ENCODE data around the gene OTX1. TPM values are rescaled to one million over a fixed set of nuclear protein-coding genes. Genes with fewer than 3 reads are reported as not detected.

Gene OTX1
- polyA plus RNA-seq, 1 of the 3 experiments (the other 2 are of a cell fraction), result 0.20 TPM

DNA sequence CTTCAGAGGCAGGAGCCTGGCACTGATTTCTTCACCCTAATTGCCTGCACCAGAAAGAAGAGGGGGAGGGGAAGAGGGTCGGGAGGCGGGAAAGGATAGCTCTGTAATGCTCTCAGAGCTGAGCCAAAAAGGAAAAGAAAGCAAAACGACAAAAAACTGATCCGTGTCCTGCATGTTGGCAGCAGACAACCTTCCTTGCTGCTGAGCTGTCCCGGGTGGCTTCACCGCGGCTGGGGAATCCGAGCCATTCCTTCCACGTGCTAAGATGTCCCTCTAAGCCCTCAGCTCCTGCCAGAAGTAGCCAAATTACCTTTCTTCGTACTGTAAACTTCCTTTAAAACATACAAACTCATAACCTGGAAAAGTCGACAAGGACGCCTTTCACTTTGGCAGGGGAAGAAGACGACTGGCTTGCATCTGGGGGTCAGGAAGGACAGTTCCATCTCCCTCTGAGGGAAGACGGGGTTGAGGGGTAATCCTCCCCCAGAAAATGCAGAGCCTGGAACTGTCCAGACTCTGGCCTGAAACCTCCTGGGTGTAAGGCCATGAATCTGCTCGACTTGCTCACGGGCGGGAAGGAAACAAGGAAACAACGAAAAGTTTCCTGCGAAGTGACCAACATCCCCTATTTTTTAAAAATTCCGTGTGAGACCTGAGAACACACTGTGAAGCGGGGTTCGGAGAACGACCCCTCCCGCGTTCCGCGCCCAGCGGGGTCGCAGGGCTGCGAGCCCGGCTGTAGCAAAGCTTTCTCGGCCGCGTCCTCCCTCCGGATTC, 7.7 kb downstream of the OTX1 start:
- Histone ChIP-seq H3K36me3 (replicated peaks in 1 of 2; ENCODE audit: control insufficient read depth in 1 of 2, insufficient read depth in 2 of 2, low read length in 1 of 2) (no peaks in the 10 kb centered on the region), H3K27me3 (ENCODE audit: insufficient read depth) (peaks cover 46% of the 10 kb centered on the region), H3K9ac (no peak overlapping the region), H3K27ac (ENCODE audit: low read depth in 2 of 2, low read length in 1 of 2) (no peak overlapping the region), H3K4me1 (ENCODE audit: control insufficient read depth in 1 of 2, insufficient read depth in 2 of 2, low read depth in 1 of 2, low read length in 1 of 2) (peaks cover 0 to 22% of the 10 kb centered on the region in 2 experiments; a peak in 1 of 4 replicates), H2AFZ (ENCODE audit: low read depth) (no peak overlapping the region; the same call in 1 of the 2 replicates), H3K9me3 (no peaks in the 10 kb centered on the region), H3K4me3 (ENCODE audit: low read depth in 2 of 2, low read length in 1 of 2) (peak overlapping the region in 1 of 2 experiments; percentile 14; a peak in 1 of 4 replicates), H3K79me2 (ENCODE audit: insufficient read depth) (no peaks in the 10 kb centered on the region), H3K4me2 (peak overlapping the region; percentile 45), H3K9me2 (no peaks in the 10 kb centered on the region), H4K20me1 (ENCODE audit: insufficient read depth) (no peaks in the 10 kb centered on the region; the same call in 1 of the 2 replicates), H3F3A (replicated peaks; ENCODE audit: insufficient read depth) (no peaks in the 10 kb centered on the region)
- peak; percentile 47 for DNase-seq
- CTCF ChIA-PET, result interaction anchor here (0.9 to 2.9 kb wide), 4 partner anchors 8 to 601 kb away, joined by 3 to 7 read pairs (median 4); partner anchors contain the start of gene OTX1
- POLR2A ChIA-PET, result no interaction called here
- 27% methylated on average over 25 of the region's 35 CpGs for whole genome bisulfite sequencing (ENCODE audit: low lambda C conversion rate)
- TF ChIP-seq NFIC (IDR thresholded peaks at IDR 0.05; ENCODE audit: borderline replicate concordance) (no peak), TCF12 (IDR thresholded peaks at IDR 0.05) (peak; percentile 4; the same call in 1 of the 2 replicates)
- TF ChIP-seq, protein P1, sequence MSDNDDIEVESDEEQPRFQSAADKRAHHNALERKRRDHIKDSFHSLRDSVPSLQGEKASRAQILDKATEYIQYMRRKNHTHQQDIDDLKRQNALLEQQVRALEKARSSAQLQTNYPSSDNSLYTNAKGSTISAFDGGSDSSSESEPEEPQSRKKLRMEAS (IDR thresholded peaks at IDR 0.05; ENCODE audit: low read depth), result peak; percentile 28; the same call in 1 of the 2 replicates

DNA sequence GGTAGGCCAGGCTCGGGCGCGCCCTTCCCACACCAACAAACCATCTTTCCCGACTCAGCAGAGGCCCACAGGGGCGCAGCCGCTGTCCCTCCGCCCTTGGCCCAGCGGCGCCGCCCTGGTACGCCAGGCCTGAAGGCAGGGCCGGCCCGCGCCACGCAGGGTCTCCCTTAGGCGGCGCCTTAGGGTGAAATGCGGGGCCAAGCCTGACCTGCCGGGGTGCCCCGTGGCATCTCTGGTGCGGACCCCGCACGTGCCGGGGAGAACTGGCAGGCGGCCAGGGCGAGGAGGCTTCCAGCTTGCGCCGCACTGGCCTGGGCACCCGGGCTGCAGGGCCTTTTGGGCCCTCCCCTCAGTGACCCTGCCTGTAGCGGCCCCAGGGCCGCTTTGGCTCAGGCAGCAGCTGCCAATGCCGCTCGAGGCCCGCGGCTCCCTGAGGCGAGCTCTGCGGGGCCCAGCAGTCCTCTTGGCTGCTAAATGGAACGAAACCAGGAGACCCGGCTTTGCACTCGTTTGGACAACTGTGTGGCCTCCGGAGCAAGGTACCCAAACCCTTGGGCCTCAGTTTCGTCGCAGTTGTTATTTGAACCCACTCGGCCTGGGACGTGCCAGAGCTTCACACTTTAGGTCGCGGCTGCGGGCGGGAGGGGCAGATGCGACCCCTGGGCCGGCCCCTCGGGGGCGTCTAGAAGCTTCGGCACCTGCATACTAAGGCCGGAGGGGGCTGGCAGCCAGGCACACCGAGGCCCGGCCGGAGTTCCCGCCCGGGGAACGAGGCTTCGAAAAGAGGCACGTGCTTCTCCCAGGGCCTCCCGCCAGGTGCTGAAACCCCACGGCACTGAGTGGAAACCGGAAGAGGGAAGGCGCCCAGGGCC, 8.5 kb downstream of the OTX1 start:
- Histone ChIP-seq H3K4me3 (ENCODE audit: low read depth in 2 of 2, low read length in 1 of 2) (peak overlapping the region in 1 of 2 experiments; percentile 14; a peak in 1 of 4 replicates), H3K27ac (ENCODE audit: low read depth in 2 of 2, low read length in 1 of 2) (no peak overlapping the region), H3K9me2 (no peaks in the 10 kb centered on the region), H3K9me3 (no peaks in the 10 kb centered on the region), H3K4me1 (ENCODE audit: control insufficient read depth in 1 of 2, insufficient read depth in 2 of 2, low read depth in 1 of 2, low read length in 1 of 2) (peaks cover 0 to 22% of the 10 kb centered on the region in 2 experiments; a peak in 1 of 4 replicates), H3K36me3 (replicated peaks in 1 of 2; ENCODE audit: control insufficient read depth in 1 of 2, insufficient read depth in 2 of 2, low read length in 1 of 2) (no peaks in the 10 kb centered on the region), H3K4me2 (peak overlapping the region; percentile 45), H3F3A (replicated peaks; ENCODE audit: insufficient read depth) (no peaks in the 10 kb centered on the region), H3K27me3 (ENCODE audit: insufficient read depth) (peaks cover 46% of the 10 kb centered on the region), H2AFZ (ENCODE audit: low read depth) (no peak overlapping the region; the same call in 1 of the 2 replicates), H4K20me1 (ENCODE audit: insufficient read depth) (no peaks in the 10 kb centered on the region; the same call in 1 of the 2 replicates), H3K79me2 (ENCODE audit: insufficient read depth) (no peaks in the 10 kb centered on the region), H3K9ac (no peak overlapping the region)
- CTCF ChIA-PET, result interaction anchor here (0.7 to 2.9 kb wide), 3 partner anchors 9 to 485 kb away, joined by 3 to 7 read pairs (median 3); partner anchors contain the start of gene OTX1
- POLR2A ChIA-PET, result no interaction called here
- TF ChIP-seq RXRA (IDR thresholded peaks at IDR 0.05; ENCODE audit: borderline replicate concordance, low read depth) (no peak), EZH2phosphoT487 (IDR thresholded peaks at IDR 0.05; ENCODE audit: borderline replicate concordance, low read depth) (peak; percentile 90; the same call in 1 of the 2 replicates)
- TF ChIP-seq, protein P1 (IDR thresholded peaks at IDR 0.05; ENCODE audit: low read depth), result peak; percentile 88
- WGBS (ENCODE audit: low lambda C conversion rate), result 22% methylated on average over 25 of the region's 67 CpGs
- DNase-seq, result peak; percentile 68
